CD14-positive monocyte (primary cell): ENCODE results near the gene CD6. TPM values are rescaled to one million over a fixed set of nuclear protein-coding genes. Genes with fewer than 3 reads are reported as not detected.

Experiments
- DNase-seq, 3 donors: peaks; one replicate each; pipeline ENCODE4 v3.0.0-alpha.2; 2011 to 2022
- H2AFZ ChIP-seq: 2 replicates; pipeline ENCODE4 v1.6.0; 2012; ENCODE audit warnings: mild to moderate bottlenecking, low read depth, low read length, inconsistent platforms; ENCODE audit not compliant: insufficient read depth, poor library complexity, severe bottlenecking
- H3K27ac ChIP-seq, 2 donors: 1 replicate in 1 of 2; 2 replicates in 1 of 2; pipeline ENCODE4 v1.5.1; 2012 to 2013; ENCODE audit warnings: low read length in 2 of 2, control low read depth in 1 of 2, inconsistent platforms in 1 of 2, low read depth in 1 of 2, mild to moderate bottlenecking in 1 of 2
- H3K27me3 ChIP-seq, 2 donors: one replicate each; pipeline versions ENCODE4 v1.6.0 to v1.6.1; 2011 to 2013; ENCODE audit warnings: low read length in 2 of 2; ENCODE audit not compliant: control insufficient read depth in 2 of 2, insufficient read depth in 2 of 2
- H3K36me3 ChIP-seq, 2 donors: replicated peaks in 1 of 2; 1 replicate in 1 of 2; 2 replicates in 1 of 2; pipeline versions ENCODE4 v1.5.1 to v1.6.1; 2012 to 2013; ENCODE audit warnings: low read length in 2 of 2, control low read depth in 1 of 2, inconsistent platforms in 1 of 2, mild to moderate bottlenecking in 1 of 2; ENCODE audit not compliant: insufficient read depth in 2 of 2, control insufficient read depth in 1 of 2
- H3K4me1 ChIP-seq, 2 donors: 1 replicate in 1 of 2; 2 replicates in 1 of 2; pipeline versions ENCODE4 v1.5.1 to v1.6.1; 2012 to 2013; ENCODE audit warnings: low read length in 2 of 2, control low read depth in 1 of 2, inconsistent platforms in 1 of 2, mild to moderate bottlenecking in 1 of 2, moderate library complexity in 1 of 2; ENCODE audit not compliant: insufficient read depth in 2 of 2, control insufficient read depth in 1 of 2
- H3K4me2 ChIP-seq: replicated peaks from 2 replicates; pipeline ENCODE3; 2012; ENCODE audit warnings: low read length, moderate library complexity, mild to moderate bottlenecking; ENCODE audit not compliant: poor library complexity, severe bottlenecking; ENCODE audit errors: extremely low read depth
- H3K4me3 ChIP-seq, 3 experiments: fragments of 200-600 bp in 1 of 3; sonication (generic) in 1 of 3; replicated peaks in 1 of 3; 1 replicate in 2 of 3; 2 replicates in 1 of 3; pipeline ENCODE4 v1.5.1; 2011 to 2013; ENCODE audit warnings: low read length in 3 of 3, mild to moderate bottlenecking in 3 of 3, control low read depth in 2 of 3, low read depth in 2 of 3, inconsistent platforms in 1 of 3, moderate library complexity in 1 of 3
- H3K79me2 ChIP-seq: 2 replicates; pipeline ENCODE4 v1.6.0; 2012; ENCODE audit warnings: mild to moderate bottlenecking, control low read depth, inconsistent platforms, low read length, moderate library complexity; ENCODE audit not compliant: insufficient read depth
- H3K9ac ChIP-seq: 2 replicates; pipeline ENCODE4 v1.6.0; 2017; ENCODE audit warnings: low read length, mild to moderate bottlenecking; ENCODE audit not compliant: insufficient read depth, poor library complexity, severe bottlenecking
- H3K9me3 ChIP-seq, 2 donors: replicated peaks in 1 of 2; 1 replicate in 1 of 2; 2 replicates in 1 of 2; pipeline versions ENCODE4 v1.5.1 to v1.6.1; 2012 to 2013; ENCODE audit warnings: low read length in 2 of 2, control low read depth in 1 of 2; ENCODE audit not compliant: control insufficient read depth in 1 of 2, insufficient read depth in 1 of 2
- H4K20me1 ChIP-seq: 2 replicates; pipeline ENCODE4 v1.6.0; 2012; ENCODE audit warnings: mild to moderate bottlenecking, low read length, control low read depth, moderate library complexity; ENCODE audit not compliant: insufficient read depth
- H3K27ac Mint-ChIP-seq, 7 donors: one replicate each; pipeline ENCODE4 v1.8.0; 2020; ENCODE audit warnings: mild to moderate bottlenecking in 7 of 7, mixed read lengths in 7 of 7, moderate library complexity in 6 of 7, inconsistent platforms in 2 of 7
- H3K27me3 Mint-ChIP-seq, 3 donors: one replicate each; pipeline ENCODE4 v1.8.0; 2021 to 2022; ENCODE audit warnings: low read depth in 3 of 3, mild to moderate bottlenecking in 3 of 3, mixed read lengths in 3 of 3, moderate library complexity in 3 of 3, inconsistent platforms in 1 of 3
- H3K36me3 Mint-ChIP-seq, 2 donors: one replicate each; pipeline ENCODE4 v1.8.0; 2020; ENCODE audit warnings: mixed read lengths in 2 of 2, inconsistent platforms in 1 of 2, mild to moderate bottlenecking in 1 of 2
- H3K4me1 Mint-ChIP-seq: one replicate; pipeline ENCODE4 v1.8.0; 2020; ENCODE audit warnings: mild to moderate bottlenecking, mixed read lengths
- H3K4me3 Mint-ChIP-seq, 2 donors: one replicate each; pipeline ENCODE4 v1.8.0; 2020; ENCODE audit warnings: mild to moderate bottlenecking in 2 of 2, mixed read lengths in 2 of 2, moderate library complexity in 1 of 2
- H3K9me3 Mint-ChIP-seq, 7 donors: one replicate each; pipeline ENCODE4 v1.8.0; 2020 to 2022; ENCODE audit warnings: mixed read lengths in 7 of 7, mild to moderate bottlenecking in 6 of 7, moderate library complexity in 6 of 7, inconsistent platforms in 2 of 7
- CTCF ChIP-seq: fragments of 200-600 bp; IDR thresholded peaks from one replicate; pipeline ENCODE4 v1.8.0; 2022; ENCODE audit warnings: antibody characterized with exemption, mild to moderate bottlenecking
- WGBS: methylation state at CpG from one replicate; pipeline ENCODE4 v1.1.5; 2013; ENCODE audit warnings: missing lambda C conversion rate; ENCODE audit not compliant: insufficient coverage; 5-methylcytosine and 5-hydroxymethylcytosine counted together
- intact Hi-C, 2 donors: fragments of 100-400 bp; cut with micrococcal nuclease; formaldehyde crosslinking; loops; one replicate each; pipeline versions ENCODE4 v1.15.0 to v1.15.1; 2023
- polyA plus RNA-seq, 3 donors: library from polyadenylated mRNA; depleted of rRNA in 1 of 3; unstranded in 2 of 3; stranded (reverse) in 1 of 3; fragments of 300-500 nt in 2 of 3; fragments of >200 nt in 1 of 3; fragmentation: Illumina TruSeq in 2 of 3; gene quantifications; 1 replicate in 2 of 3; 2 replicates in 1 of 3; pipeline ENCODE4 v1.2.3, GENCODE V29; 2012 to 2021

The CD6 gene
- polyA plus RNA-seq, 3 donors = 0.09 to 0.39 (median 0.39) TPM

DNA sequence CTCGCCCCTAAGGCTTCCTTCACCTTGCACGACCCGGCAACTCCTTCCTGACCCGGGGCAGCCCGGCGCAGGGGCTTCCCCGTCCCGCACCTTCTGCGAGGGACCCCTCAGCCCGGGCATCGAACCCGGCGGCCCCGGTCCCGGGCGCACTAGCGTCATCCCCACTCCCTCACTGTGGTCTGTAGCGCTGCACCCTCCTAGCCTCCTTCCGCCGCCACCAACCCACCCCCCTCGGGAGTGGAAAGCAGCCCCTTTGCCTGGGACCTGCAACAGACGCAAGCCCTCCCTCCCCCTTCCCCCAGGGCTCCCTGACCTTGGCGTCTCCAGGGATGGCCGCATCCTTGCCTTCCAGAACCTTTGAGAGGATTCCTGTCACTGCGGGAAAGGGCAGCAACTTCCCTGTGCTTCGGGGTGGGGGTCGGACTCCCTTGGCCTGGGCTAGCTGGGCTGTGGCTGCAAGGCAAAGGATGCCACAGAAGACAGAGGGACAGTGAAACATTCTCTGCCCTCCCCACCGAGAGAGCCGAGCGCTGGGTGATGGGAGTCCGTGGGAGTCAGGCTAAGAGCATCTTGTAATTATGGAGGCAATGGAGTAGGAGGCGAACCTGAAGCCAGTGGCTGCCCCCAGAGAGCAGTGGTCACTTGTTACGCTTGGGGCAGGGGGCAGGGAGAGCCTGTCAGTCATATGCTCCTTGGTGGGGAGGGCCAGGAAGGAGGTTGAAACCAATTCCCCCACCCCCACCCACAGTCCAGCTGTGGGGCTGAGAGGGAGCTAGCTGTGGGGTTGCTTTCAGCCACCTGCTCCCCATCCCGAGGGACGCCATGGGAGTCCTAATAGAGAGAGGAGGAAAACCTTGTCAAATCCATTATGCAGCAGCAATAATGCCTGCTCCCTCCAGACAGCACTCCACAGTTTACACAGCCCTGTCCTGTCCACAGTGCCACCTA lies 46.3 kb upstream of the CD6 start:
- Mint-ChIP-seq H3K27me3 (peaks cover 50 to 68% (median 58%) of the 10 kb centered on the region in 3 donors), H3K27ac (peak overlapping the region in 1 of 7 donors; percentile 32), H3K36me3 (peaks cover 35% of the 10 kb centered on the region in 2 donors), H3K4me1 (peaks cover 11% of the 10 kb centered on the region), H3K4me3 (peak overlapping the region; percentile 34 to 82), H3K9me3 (peaks cover 0 to 10% (median 4%) of the 10 kb centered on the region in 7 donors)
- peaks cover 25 to 48% of the 10 kb centered on the region in 2 donors for H3K27me3 ChIP-seq
- no peak for TF ChIP-seq CTCF
- peaks cover 16 to 17% of the 10 kb centered on the region in 2 donors for H3K4me1 ChIP-seq
- H3K4me3 ChIP-seq = peak overlapping the region in 1 of 3 experiments; percentile 56
- no peak overlapping the region for H3K9ac ChIP-seq
- intact Hi-C loops = no loop called here
- peak overlapping the region; percentile 74 for H3K4me2 ChIP-seq
- H3K79me2 ChIP-seq = peaks cover under 1% of the 10 kb centered on the region
- H3K9me3 ChIP-seq = peaks cover 0 to 9% of the 10 kb centered on the region in 2 donors
- no peak for DNase-seq
- 5% methylated on average over 27 of the region's 35 CpGs for WGBS
- no peak overlapping the region for H3K27ac ChIP-seq
- peak overlapping the region; percentile 30 for H2AFZ ChIP-seq
- H4K20me1 ChIP-seq = no peaks in the 10 kb centered on the region
- peaks cover 28 to 34% of the 10 kb centered on the region in 2 donors for H3K36me3 ChIP-seq

- DNase-seq = peak in 2 of 3 donors; percentile 50 to 92
- no peak overlapping the region for H3K4me3 ChIP-seq
- no peaks in the 10 kb centered on the region for H4K20me1 ChIP-seq
- H3K9me3 Mint-ChIP-seq = peaks cover 0 to 10% (median 4%) of the 10 kb centered on the region in 7 donors
- peaks cover 16% of the 10 kb centered on the region in 2 donors for H3K4me1 ChIP-seq
- no peak overlapping the region for H2AFZ ChIP-seq
- H3K27ac ChIP-seq = no peak overlapping the region
- WGBS = 57% methylated on average over 1 of the region's 6 CpGs
- intact Hi-C loops = no loop called here
- peaks cover 11% of the 10 kb centered on the region for H3K4me1 Mint-ChIP-seq
- no peak for TF ChIP-seq CTCF
- peaks cover 22 to 27% of the 10 kb centered on the region in 2 donors for H3K36me3 ChIP-seq
- H3K27ac Mint-ChIP-seq = peak overlapping the region in 1 of 7 donors; percentile 22
- H3K9me3 ChIP-seq = peaks cover 0 to 9% of the 10 kb centered on the region in 2 donors
- peaks cover 25 to 55% of the 10 kb centered on the region in 2 donors for H3K27me3 ChIP-seq
- H3K79me2 ChIP-seq = no peaks in the 10 kb centered on the region
- peak overlapping the region in 1 of 2 donors; percentile 82 for H3K4me3 Mint-ChIP-seq
- no peak overlapping the region for H3K4me2 ChIP-seq
- H3K9ac ChIP-seq = no peak overlapping the region
- H3K27me3 Mint-ChIP-seq = peaks cover 56 to 75% (median 65%) of the 10 kb centered on the region in 3 donors
- peaks cover 28% of the 10 kb centered on the region in 2 donors for H3K36me3 Mint-ChIP-seq
These were observed 45.6 kb upstream of the CD6 start for GRCh38 chr11:60925868-60926267.
